OCI-LY3 (cell line): Measurements from ENCODE around the gene ACOXL.

Experiments
- EZH2phosphoT487 ChIP-seq: fragments of 200-600 bp; shearing (Covaris generic); IDR thresholded peaks from 2 replicates; pipeline ENCODE4 v1.6.1; 2018; ENCODE audit warnings: antibody characterized with exemption, mixed run types, low read depth
- TF ChIP-seq, protein P1 (sequence below): fragments of 200-600, 300-600 bp; sonication (generic); IDR thresholded peaks from 2 replicates; pipeline ENCODE4 v1.5.1; 2014; ENCODE audit warnings: antibody characterized with exemption, low read length, low read depth

DNA sequence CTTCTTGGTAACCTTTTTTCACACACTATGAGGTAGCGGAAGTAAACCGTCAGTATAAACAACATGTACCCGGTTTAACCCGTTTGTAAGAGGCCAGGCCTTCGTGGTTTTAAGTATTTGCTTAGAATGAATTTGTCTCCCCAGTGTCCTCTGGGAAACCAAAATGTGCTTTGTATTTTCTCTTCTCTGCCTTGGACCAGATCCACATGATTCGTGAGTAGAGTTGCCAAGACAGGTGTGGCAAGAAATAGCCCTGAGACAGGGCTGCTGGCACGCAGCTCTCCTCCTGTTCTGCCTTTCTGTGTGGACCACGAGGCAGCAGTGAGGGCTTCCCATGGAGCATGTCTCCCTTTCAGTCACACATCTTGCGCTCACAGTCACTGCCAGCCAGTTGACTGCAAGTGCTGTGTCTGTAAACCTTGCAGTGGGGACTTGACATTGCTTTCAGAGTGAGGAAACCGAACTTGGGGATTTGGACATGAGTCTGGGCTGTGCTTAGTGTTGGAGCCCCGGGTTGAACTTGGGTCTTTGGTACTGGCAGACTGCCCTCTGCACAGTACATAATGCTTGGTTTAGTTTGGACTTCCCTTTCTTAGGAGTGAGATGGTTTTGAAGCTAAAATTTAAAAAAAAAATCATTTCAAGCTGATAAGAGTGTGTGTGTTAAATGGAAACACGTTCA, 407.4 kb downstream of the ACOXL start:
- TF ChIP-seq, protein P1, sequence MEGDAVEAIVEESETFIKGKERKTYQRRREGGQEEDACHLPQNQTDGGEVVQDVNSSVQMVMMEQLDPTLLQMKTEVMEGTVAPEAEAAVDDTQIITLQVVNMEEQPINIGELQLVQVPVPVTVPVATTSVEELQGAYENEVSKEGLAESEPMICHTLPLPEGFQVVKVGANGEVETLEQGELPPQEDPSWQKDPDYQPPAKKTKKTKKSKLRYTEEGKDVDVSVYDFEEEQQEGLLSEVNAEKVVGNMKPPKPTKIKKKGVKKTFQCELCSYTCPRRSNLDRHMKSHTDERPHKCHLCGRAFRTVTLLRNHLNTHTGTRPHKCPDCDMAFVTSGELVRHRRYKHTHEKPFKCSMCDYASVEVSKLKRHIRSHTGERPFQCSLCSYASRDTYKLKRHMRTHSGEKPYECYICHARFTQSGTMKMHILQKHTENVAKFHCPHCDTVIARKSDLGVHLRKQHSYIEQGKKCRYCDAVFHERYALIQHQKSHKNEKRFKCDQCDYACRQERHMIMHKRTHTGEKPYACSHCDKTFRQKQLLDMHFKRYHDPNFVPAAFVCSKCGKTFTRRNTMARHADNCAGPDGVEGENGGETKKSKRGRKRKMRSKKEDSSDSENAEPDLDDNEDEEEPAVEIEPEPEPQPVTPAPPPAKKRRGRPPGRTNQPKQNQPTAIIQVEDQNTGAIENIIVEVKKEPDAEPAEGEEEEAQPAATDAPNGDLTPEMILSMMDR = no peak
- TF ChIP-seq EZH2phosphoT487 = no peak
